ENCODE measurements around the gene FBXL7. TPM values are rescaled to one million over a fixed set of nuclear protein-coding genes. Genes with fewer than 3 reads are reported as not detected.
"Not testable (repeated sequence)": the region's sequence is repeated elsewhere in the genome, so short reads cannot be mapped to it uniquely, and the experiment has no call there.

FBXL7 gene
- total RNA-seq, 1 donor from 2014 or later = 16.2 TPM

- DNase-seq (no peak), ATAC-seq (ENCODE audit: poor library complexity) (peak; percentile 53)
- intact Hi-C loops (cut with DNase I) = no loop called here
Observed at GRCh38 chr5:15852217-15852616, 352.2 kb downstream of the FBXL7 start.

- peak; percentile 39 for DNase-seq
- ATAC-seq (ENCODE audit: poor library complexity) = peak; percentile 31
- intact Hi-C loops (cut with DNase I) = no loop called here
Observed at GRCh38 chr5:15852949-15853348, 353.0 kb downstream of the FBXL7 start.

GRCh38 chr5:15858326-15858725 lies 358.3 kb downstream of the FBXL7 start:
- DNase-seq (no peak), ATAC-seq (ENCODE audit: poor library complexity) (no peak)
- intact Hi-C loops (cut with DNase I) = no loop called here

GRCh38 chr5:15864536-15865215 lies 364.7 kb downstream of the FBXL7 start:
- ATAC-seq (ENCODE audit: poor library complexity) = no peak
- intact Hi-C loops (cut with DNase I) = no loop called here
- no peak for DNase-seq

GRCh38 chr5:15872259-15872658 lies 372.3 kb downstream of the FBXL7 start:
- ATAC-seq (ENCODE audit: poor library complexity); DNase-seq; intact Hi-C loops (cut with DNase I): not testable (repeated sequence)

- no peak for DNase-seq
- no peak for ATAC-seq (ENCODE audit: poor library complexity)
- intact Hi-C loops (cut with DNase I) = no loop called here
Observed at GRCh38 chr5:15877914-15878313, 377.9 kb downstream of the FBXL7 start.

GRCh38 chr5:15880201-15880600 lies 380.2 kb downstream of the FBXL7 start:
- DNase-seq (no peak), ATAC-seq (ENCODE audit: poor library complexity) (no peak)
- intact Hi-C loops (cut with DNase I) = no loop called here

- ATAC-seq (ENCODE audit: poor library complexity) (no peak), DNase-seq (no peak)
- intact Hi-C loops (cut with DNase I) = no loop called here
Observed at GRCh38 chr5:15885156-15885555, 385.2 kb downstream of the FBXL7 start.

- ATAC-seq (ENCODE audit: poor library complexity) (no peak), DNase-seq (no peak)
- intact Hi-C loops (cut with DNase I) = no loop called here
Observed at GRCh38 chr5:15886156-15886555, 386.2 kb downstream of the FBXL7 start.

- no peak for DNase-seq
- intact Hi-C loops (cut with DNase I) = no loop called here
- no peak for ATAC-seq (ENCODE audit: poor library complexity)
Observed at GRCh38 chr5:15887093-15887492, 387.1 kb downstream of the FBXL7 start.

GRCh38 chr5:15889001-15889400 lies 389.0 kb downstream of the FBXL7 start:
- intact Hi-C loops (cut with DNase I) = no loop called here
- DNase-seq (no peak), ATAC-seq (ENCODE audit: poor library complexity) (no peak)

- intact Hi-C loops (cut with DNase I) = no loop called here
- DNase-seq = no peak
- ATAC-seq (ENCODE audit: poor library complexity) = no peak
Observed at GRCh38 chr5:15893866-15894265, 393.9 kb downstream of the FBXL7 start.

- intact Hi-C loops (cut with DNase I) = no loop called here
- DNase-seq = no peak
- ATAC-seq (ENCODE audit: poor library complexity) = peak; percentile 89
Observed at GRCh38 chr5:15897656-15898055, 397.7 kb downstream of the FBXL7 start.

GRCh38 chr5:15898641-15899040 lies 398.7 kb downstream of the FBXL7 start:
- ATAC-seq (ENCODE audit: poor library complexity) (no peak), DNase-seq (no peak)
- intact Hi-C loops (cut with DNase I) = no loop called here

GRCh38 chr5:15899481-15899880 lies 399.5 kb downstream of the FBXL7 start:
- no peak for ATAC-seq (ENCODE audit: poor library complexity)
- intact Hi-C loops (cut with DNase I) = no loop called here

GRCh38 chr5:15901151-15901550 lies 401.2 kb downstream of the FBXL7 start:
- no peak for ATAC-seq (ENCODE audit: poor library complexity)
- intact Hi-C loops (cut with DNase I) = no loop called here
- DNase-seq = no peak

More at GRCh38 chr5:15899481-15899880, 399.5 kb downstream of the FBXL7 start:
- DNase-seq = no peak

- DNase-seq = no peak
- intact Hi-C loops (cut with DNase I) = no loop called here
- no peak for ATAC-seq (ENCODE audit: poor library complexity)
Observed at GRCh38 chr5:15902066-15902465, 402.1 kb downstream of the FBXL7 start.

- ATAC-seq (ENCODE audit: poor library complexity) (peak; percentile 79), DNase-seq (no peak)
- intact Hi-C loops (cut with DNase I) = no loop called here
Observed at GRCh38 chr5:15904899-15905830, 405.2 kb downstream of the FBXL7 start.

GRCh38 chr5:15914638-15915037 lies 414.7 kb downstream of the FBXL7 start:
- intact Hi-C loops (cut with DNase I) = no loop called here
- DNase-seq = no peak
- ATAC-seq (ENCODE audit: poor library complexity) = peak; percentile 69

GRCh38 chr5:15926586-15926985 lies 426.6 kb downstream of the FBXL7 start:
- no peak for DNase-seq
- ATAC-seq (ENCODE audit: poor library complexity) = no peak
- intact Hi-C loops (cut with DNase I) = no loop called here

Measured in Right ventricle myocardium superior (tissue), 1 donor.